Stomach (tissue), 9 donors: ENCODE measurements around the gene GMDS. TPM values are rescaled to one million over a fixed set of nuclear protein-coding genes. Genes with fewer than 3 reads are reported as not detected.

ENCODE experiments used
- DNase-seq, 2 donors: peaks; one replicate each; pipeline versions ENCODE4 v3.0.0 to v3.0.0-alpha.2; 2013 to 2019
- H3K27ac ChIP-seq, 5 donors: fragments of 200-600 bp in 4 of 5; sonication (generic) in 4 of 5; one replicate each; pipeline ENCODE4 v1.5.1; 2013 to 2019; ENCODE audit warnings: mild to moderate bottlenecking in 1 of 5, moderate library complexity in 1 of 5
- H3K27me3 ChIP-seq, 3 donors: fragments of 200-600 bp; sonication (generic); one replicate each; pipeline ENCODE4 v1.5.1; 2017 to 2019; ENCODE audit warnings: mixed run types in 1 of 3
- H3K36me3 ChIP-seq, 4 donors: fragments of 200-600 bp; sonication (generic); 1 replicate in 3 of 4; 2 replicates in 1 of 4; pipeline ENCODE4 v1.5.1; 2016 to 2019
- H3K4me1 ChIP-seq, 4 donors: fragments of 200-600 bp; sonication (generic); one replicate each; pipeline ENCODE4 v1.5.1; 2016 to 2019
- H3K4me3 ChIP-seq, 4 donors: fragments of 200-600 bp; sonication (generic) in 3 of 4; one replicate each; pipeline ENCODE4 v1.5.1; 2016 to 2019; ENCODE audit warnings: mild to moderate bottlenecking in 1 of 4
- H3K9me3 ChIP-seq, 4 donors: fragments of 200-600 bp; sonication (generic); one replicate each; pipeline ENCODE4 v1.5.1; 2016 to 2019
- EP300 ChIP-seq: sonication (generic); formaldehyde crosslinking; IDR thresholded peaks from one replicate; pipeline ENCODE4 v1.6.1; 2017; ENCODE audit warnings: antibody characterized with exemption
- POLR2A ChIP-seq, 4 donors: fragments of 450-650 bp; IDR thresholded peaks; one replicate each; pipeline ENCODE4 v1.6.1; 2016; ENCODE audit warnings: antibody characterized with exemption in 4 of 4, control low read depth in 2 of 4, mild to moderate bottlenecking in 1 of 4, moderate library complexity in 1 of 4
- POLR2AphosphoS5 ChIP-seq, 3 donors: sonication (generic); formaldehyde crosslinking; IDR thresholded peaks; one replicate each; pipeline ENCODE4 v1.6.1; 2016; ENCODE audit warnings: antibody characterized with exemption in 3 of 3
- WGBS, 5 donors: extraction: QIAGEN DNeasy Blood & Tissue Kit in 3 of 5; methylation state at CpG; one replicate each; pipeline versions ENCODE4 v1.1.5 to v1.1.7; 2013 to 2018; 5-methylcytosine and 5-hydroxymethylcytosine counted together
- intact Hi-C: fragments of 100-400 bp; cut with DNase I; formaldehyde crosslinking; loops from one replicate; pipeline ENCODE4 v1.15.1; 2023; ENCODE audit warnings: low total_unique reads
- polyA plus RNA-seq, 3 donors: library from polyadenylated mRNA; stranded (reverse); fragments of 200-250 nt; gene quantifications; one replicate each; pipeline ENCODE4 v1.2.3, GENCODE V29; 2013
- total RNA-seq, 5 donors: library from RNA; depleted of rRNA; stranded (reverse); fragments of >200 nt; gene quantifications; one replicate each; pipeline versions ENCODE4 v1.1.0 to v1.2.3, GENCODE V29; 2014 to 2016
- TF ChIP-seq, protein P1 (sequence below), 7 experiments: fragments of 450-650 bp in 4 of 7; fragments of 200-600 bp in 3 of 7; sonication (generic) in 3 of 7; IDR thresholded peaks; one replicate each; pipeline ENCODE4 v1.5.1; 2016 to 2019; ENCODE audit warnings: antibody characterized with exemption in 7 of 7, control low read depth in 2 of 7, mild to moderate bottlenecking in 1 of 7
- donor health status: healthy with polysubstance abuse.
- donor health status: Bipolar disorder and iron deficiency.
- donor health status: healthy.

GMDS gene
- total and polyA plus RNA-seq, 8 donors = 83.7 to 262 (median 121) TPM

DNA sequence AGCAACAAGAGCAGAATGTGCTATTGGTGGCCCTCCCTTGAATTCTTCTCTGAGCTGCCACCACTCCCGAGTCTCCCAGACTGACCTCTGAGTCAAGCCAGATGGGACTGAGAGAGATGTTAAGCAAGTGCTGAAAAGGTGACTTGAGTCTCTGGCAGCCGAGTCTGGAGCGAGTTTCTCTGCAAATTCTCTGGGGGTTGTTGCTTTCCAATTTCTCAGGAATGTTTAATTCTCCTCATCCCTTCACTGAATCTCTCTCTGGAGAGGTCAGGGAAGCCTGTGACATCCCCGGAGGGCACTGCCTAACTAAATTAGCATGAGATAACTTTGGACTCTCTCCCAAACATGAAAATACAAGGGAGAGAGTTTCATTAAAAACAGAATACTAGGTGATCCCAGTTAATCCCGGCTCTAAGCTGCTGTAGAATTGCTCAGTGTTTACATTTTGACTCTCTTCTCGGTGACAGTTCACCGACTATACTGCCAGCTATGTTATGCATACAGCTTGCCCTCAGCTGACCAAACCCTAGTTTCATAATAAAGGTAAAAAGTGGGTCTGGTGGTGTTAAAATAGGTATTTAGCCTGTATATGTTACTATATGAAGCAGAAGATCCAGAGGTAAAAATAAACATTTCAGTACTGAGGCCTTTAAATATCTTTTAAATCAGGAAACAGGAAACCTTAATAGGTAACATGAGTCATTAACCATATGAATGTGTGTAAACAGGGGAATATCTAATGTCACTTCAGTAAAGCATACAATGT is 477.7 kb downstream of the GMDS start:
- 24 to 41% (median 29%) methylated on average over 7 of the region's 7 CpGs for WGBS, 5 donors
- H3K9me3 ChIP-seq = no peaks in the 10 kb centered on the region
- H3K36me3 ChIP-seq = no peaks in the 10 kb centered on the region
- intact Hi-C loops = no loop called here
- no peak for DNase-seq
- H3K27ac ChIP-seq = peak overlapping the region in 3 of 5 donors; percentile 43 to 53 (median 44)
- H3K4me3 ChIP-seq = no peak overlapping the region
- no peak for TF ChIP-seq POLR2A (IDR thresholded peaks at IDR 0.05)
- TF ChIP-seq, protein P1, sequence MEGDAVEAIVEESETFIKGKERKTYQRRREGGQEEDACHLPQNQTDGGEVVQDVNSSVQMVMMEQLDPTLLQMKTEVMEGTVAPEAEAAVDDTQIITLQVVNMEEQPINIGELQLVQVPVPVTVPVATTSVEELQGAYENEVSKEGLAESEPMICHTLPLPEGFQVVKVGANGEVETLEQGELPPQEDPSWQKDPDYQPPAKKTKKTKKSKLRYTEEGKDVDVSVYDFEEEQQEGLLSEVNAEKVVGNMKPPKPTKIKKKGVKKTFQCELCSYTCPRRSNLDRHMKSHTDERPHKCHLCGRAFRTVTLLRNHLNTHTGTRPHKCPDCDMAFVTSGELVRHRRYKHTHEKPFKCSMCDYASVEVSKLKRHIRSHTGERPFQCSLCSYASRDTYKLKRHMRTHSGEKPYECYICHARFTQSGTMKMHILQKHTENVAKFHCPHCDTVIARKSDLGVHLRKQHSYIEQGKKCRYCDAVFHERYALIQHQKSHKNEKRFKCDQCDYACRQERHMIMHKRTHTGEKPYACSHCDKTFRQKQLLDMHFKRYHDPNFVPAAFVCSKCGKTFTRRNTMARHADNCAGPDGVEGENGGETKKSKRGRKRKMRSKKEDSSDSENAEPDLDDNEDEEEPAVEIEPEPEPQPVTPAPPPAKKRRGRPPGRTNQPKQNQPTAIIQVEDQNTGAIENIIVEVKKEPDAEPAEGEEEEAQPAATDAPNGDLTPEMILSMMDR (IDR thresholded peaks at IDR 0.05) = no peak
- TF ChIP-seq EP300 = no peak
- TF ChIP-seq POLR2AphosphoS5 (IDR thresholded peaks at IDR 0.05) = no peak
- H3K4me1 ChIP-seq = peaks cover 5 to 51% (median 26%) of the 10 kb centered on the region in 4 donors
- no peaks in the 10 kb centered on the region for H3K27me3 ChIP-seq

DNA sequence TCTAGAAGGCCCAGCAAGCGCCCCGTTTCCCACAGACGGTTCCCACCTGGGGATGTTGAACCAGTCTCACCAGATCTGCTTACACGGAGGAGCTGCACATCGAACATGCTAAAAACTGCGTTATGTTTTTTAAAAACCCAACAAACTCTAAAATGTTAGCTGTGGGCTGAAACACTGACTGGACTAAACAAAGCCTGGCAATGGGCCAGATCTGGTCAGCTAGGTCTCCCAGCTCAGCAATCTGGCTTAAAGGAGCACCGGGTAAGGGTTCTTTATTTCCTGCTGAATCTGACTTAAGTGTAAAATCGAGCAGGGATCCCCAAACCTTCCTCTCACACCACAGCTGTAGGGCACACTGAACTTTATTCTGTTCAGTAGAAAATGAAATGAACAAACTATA is 478.8 kb downstream of the GMDS start:
- Histone ChIP-seq H3K27ac (no peak overlapping the region), H3K9me3 (no peaks in the 10 kb centered on the region), H3K27me3 (no peaks in the 10 kb centered on the region), H3K4me3 (no peak overlapping the region), H3K36me3 (no peaks in the 10 kb centered on the region), H3K4me1 (peaks cover 11 to 49% (median 28%) of the 10 kb centered on the region in 4 donors)
- intact Hi-C loops = no loop called here
- no peak for TF ChIP-seq EP300
- TF ChIP-seq, protein P1 (IDR thresholded peaks at IDR 0.05) = no peak
- TF ChIP-seq POLR2A (IDR thresholded peaks at IDR 0.05) = no peak
- TF ChIP-seq POLR2AphosphoS5 (IDR thresholded peaks at IDR 0.05) = no peak
- peak; percentile 59 to 66 for DNase-seq
- WGBS, 5 donors = 48 to 65% (median 52%) methylated on average over 8 of the region's 8 CpGs

- Histone ChIP-seq H3K27me3 (no peaks in the 10 kb centered on the region), H3K4me1 (peaks cover 11 to 36% (median 28%) of the 10 kb centered on the region in 4 donors), H3K36me3 (no peaks in the 10 kb centered on the region), H3K27ac (peak overlapping the region in 3 of 5 donors; percentile 3 to 68 (median 30)), H3K4me3 (no peak overlapping the region), H3K9me3 (no peaks in the 10 kb centered on the region)
- TF ChIP-seq POLR2A (IDR thresholded peaks at IDR 0.05) (no peak), POLR2AphosphoS5 (IDR thresholded peaks at IDR 0.05) (no peak), EP300 (no peak)
- TF ChIP-seq, protein P1 (IDR thresholded peaks at IDR 0.05) = no peak
- WGBS, 5 donors = 36 to 60% (median 54%) methylated on average over 17 of the region's 17 CpGs
- peak in 1 of 2 donors; percentile 71 for DNase-seq
- intact Hi-C loops = no loop called here
These were observed 480.1 kb downstream of the GMDS start for GRCh38 chr6:1765160-1765903.

DNA sequence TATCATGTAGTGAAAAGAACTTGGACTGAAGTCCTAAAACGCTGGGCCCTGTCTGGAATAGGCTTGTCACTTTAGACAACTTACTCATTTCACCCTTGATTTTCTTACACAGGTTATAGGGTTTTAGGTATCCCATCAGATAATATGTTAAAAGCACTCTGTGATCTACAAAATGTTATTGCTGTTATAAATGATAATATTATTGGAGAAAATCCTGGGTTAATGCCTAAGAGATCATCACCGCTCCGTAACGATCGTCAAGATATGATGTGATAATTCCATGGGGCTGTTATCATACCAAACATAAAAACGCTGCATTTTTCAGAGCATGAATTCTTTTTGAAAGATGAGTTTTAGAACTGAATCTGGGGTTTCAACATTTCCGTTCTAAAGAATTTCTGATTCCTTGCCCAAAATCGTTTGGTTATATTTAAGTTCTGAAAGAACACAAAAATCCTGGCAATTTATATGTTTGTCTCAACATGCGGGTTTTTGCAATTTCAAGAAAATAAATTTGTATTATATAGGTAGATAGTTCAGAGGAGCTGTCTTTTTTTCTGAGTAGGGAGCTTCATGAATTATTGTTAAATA is 480.9 kb downstream of the GMDS start:
- DNase-seq = no peak
- peak overlapping the region in 1 of 5 donors; percentile 68 for H3K27ac ChIP-seq
- H3K36me3 ChIP-seq = no peaks in the 10 kb centered on the region
- no peak for TF ChIP-seq POLR2A (IDR thresholded peaks at IDR 0.05)
- intact Hi-C loops = no loop called here
- H3K4me1 ChIP-seq = peaks cover 11 to 36% (median 28%) of the 10 kb centered on the region in 4 donors
- no peaks in the 10 kb centered on the region for H3K9me3 ChIP-seq
- 82 to 91% (median 83%) methylated on average over 9 of the region's 9 CpGs for WGBS, 5 donors
- H3K27me3 ChIP-seq = no peaks in the 10 kb centered on the region
- no peak overlapping the region for H3K4me3 ChIP-seq
